Mesodermal cell (in vitro differentiated cells): ENCODE results near the gene PLXDC1.

Source experiments
- H3K27ac ChIP-seq: 2 replicates; pipeline ENCODE4 v1.7.0; 2013; ENCODE audit warnings: mild to moderate bottlenecking, low read depth, low read length, moderate library complexity; ENCODE audit not compliant: severe bottlenecking
- H3K36me3 ChIP-seq: 2 replicates; pipeline ENCODE4 v1.7.1; 2013; ENCODE audit warnings: mild to moderate bottlenecking, low read length, moderate library complexity; ENCODE audit not compliant: control insufficient read depth, insufficient read depth
- H3K4me1 ChIP-seq: one replicate; pipeline ENCODE4 v1.7.1; 2013; ENCODE audit warnings: mild to moderate bottlenecking, low read length; ENCODE audit not compliant: insufficient read depth, control insufficient read depth, poor library complexity, severe bottlenecking
- H3K4me3 ChIP-seq: 2 replicates; pipeline ENCODE4 v1.7.0; 2013; ENCODE audit warnings: low read length, control low read depth, mild to moderate bottlenecking; ENCODE audit not compliant: insufficient read depth, poor library complexity, severe bottlenecking; ENCODE audit errors: extremely low read depth
- H3K9me3 ChIP-seq: 2 replicates; pipeline ENCODE4 v1.7.1; 2013; ENCODE audit warnings: mild to moderate bottlenecking, low read length, moderate library complexity; ENCODE audit not compliant: control insufficient read depth
- WGBS, 2 experiments: methylation state at CpG; one replicate each; pipeline ENCODE4 v1.1.5; 2013; ENCODE audit warnings: missing lambda C conversion rate in 2 of 2; ENCODE audit not compliant: insufficient coverage in 2 of 2; 5-methylcytosine and 5-hydroxymethylcytosine counted together

Gene PLXDC1

DNA sequence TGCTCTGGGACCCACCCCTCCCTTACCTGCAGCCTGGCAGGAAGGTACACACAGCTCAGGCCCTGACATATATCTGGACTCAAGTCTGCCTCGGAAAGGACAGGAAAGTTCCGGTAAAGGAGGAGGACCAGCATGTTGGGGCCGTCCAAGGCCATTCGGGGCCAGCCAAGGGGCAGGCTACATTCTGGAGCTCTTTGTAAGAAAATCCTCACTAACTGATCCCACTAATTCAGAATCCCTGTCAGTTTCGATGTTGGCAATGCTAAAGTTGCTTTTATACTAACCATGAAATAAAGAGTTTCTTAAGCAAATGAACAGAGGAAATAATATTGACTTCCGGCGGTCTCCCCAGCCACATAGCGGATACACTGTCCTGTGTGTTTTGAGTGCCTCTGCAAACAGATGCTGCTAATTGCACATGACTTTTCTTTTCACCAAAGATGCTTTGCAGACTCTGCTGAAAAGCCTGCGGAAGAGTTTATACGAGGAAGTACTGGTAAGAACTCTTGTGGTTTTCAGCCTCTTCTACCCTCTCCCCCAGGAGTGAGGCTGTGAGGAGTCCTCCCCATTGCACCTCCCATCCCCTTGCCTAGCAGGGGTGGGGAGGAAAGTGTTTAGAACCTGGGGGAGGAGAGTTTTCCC is 54.8 kb downstream of the PLXDC1 start:
- H3K4me3 ChIP-seq, result no peak overlapping the region
- no peaks in the 10 kb centered on the region for H3K9me3 ChIP-seq
- WGBS, 2 experiments, result 90 to 93% methylated on average over 6 to 9 of the region's 10 CpGs
- no peaks in the 10 kb centered on the region for H3K36me3 ChIP-seq
- peaks cover 7% of the 10 kb centered on the region for H3K4me1 ChIP-seq
- H3K27ac ChIP-seq, result no peak overlapping the region

DNA sequence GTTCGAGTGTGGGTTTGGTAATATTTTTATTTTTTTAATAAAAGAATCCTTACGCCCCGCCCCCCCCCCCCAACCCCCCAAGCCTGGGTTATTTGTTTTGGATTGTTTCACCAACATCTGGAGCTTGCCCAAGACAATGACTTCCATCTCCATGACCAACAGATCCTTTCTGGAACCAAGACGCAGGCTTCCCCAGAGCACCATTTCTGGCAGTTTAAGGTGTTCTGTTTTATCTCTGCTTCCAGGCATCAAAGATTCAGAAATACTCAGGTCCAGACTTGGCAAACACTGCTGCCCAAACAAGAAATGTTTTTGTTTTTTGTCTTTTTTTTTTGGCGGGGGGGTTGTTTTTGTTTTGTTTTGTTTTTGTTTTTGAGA is 56.1 kb downstream of the PLXDC1 start:
- peaks cover 7% of the 10 kb centered on the region for H3K4me1 ChIP-seq
- 100% methylated on average over 1 of the region's 5 CpGs; no CpG with 5 or more reads in 1 of the 2 experiments for WGBS, 2 experiments
- no peak overlapping the region for H3K4me3 ChIP-seq
- no peaks in the 10 kb centered on the region for H3K9me3 ChIP-seq
- no peaks in the 10 kb centered on the region for H3K36me3 ChIP-seq
- H3K27ac ChIP-seq, result no peak overlapping the region

DNA sequence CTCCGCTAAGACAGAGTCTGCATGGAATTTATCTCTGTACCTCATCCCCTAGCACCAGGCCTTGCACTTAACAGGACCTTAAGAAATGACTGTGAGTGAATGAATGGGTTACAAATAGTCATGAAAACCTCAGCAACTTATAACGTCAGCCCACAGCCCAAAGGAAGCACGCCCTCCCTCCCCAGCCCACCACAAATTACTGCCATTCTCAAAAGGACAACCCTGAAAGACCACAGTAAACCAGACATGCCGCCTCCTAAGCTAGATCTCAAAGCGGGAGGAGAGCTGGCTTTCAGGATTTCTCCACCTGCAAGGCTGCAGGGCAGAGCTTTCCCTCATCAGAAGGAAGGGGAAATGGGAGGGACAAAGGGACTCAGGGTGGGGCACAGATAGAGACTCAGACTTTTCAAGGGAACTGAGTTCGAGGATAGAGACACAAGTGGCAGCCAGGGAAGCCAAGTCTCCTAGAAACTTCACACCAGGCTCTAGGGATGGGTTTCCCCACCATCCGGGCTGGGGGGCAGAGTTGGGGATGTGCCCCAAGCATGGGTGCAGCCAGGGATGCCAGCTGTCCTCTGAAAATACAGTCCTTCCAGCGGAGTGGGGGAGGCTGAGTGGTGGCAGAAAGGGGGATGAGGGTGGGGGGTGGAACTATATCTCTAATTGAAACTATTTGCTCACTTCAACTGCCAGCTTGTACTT is 56.7 kb downstream of the PLXDC1 start:
- Histone ChIP-seq H3K27ac (no peak overlapping the region), H3K4me1 (peaks cover 7% of the 10 kb centered on the region), H3K4me3 (no peak overlapping the region), H3K9me3 (no peaks in the 10 kb centered on the region), H3K36me3 (no peaks in the 10 kb centered on the region)
- WGBS, 2 experiments, result 92 to 100% methylated on average over 3 to 5 of the region's 8 CpGs

DNA sequence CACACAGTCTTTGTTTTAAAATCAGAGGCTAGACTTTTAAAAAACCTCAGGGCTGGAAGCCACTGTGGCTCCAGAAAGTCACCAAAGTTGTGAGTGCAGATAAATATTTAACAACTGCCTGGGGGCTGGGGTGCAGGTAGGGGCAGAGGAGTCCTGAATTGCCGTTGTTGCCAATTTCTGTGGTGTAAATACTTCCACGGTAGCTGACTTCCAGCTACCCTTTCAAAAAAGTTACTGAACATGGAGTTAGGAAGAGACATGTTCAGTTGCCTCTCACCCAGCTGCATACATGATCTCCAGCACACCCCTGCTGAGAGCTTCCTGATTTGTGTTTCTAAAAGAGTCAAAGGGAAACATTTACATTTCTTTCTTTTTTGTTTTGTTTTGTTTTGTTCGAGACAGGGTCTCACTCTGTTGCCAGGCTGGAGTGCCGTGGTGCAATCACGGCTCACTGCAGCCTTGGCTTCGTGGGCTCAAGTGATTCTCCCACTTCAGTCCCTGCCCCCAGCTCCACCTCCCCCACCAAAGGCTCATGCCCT is 58.7 kb downstream of the PLXDC1 start:
- WGBS, 2 experiments, result 68 to 79% methylated on average over 5 to 6 of the region's 6 CpGs
- no peak overlapping the region for H3K4me3 ChIP-seq
- no peaks in the 10 kb centered on the region for H3K9me3 ChIP-seq
- no peak overlapping the region for H3K27ac ChIP-seq
- H3K36me3 ChIP-seq, result no peaks in the 10 kb centered on the region
- peaks cover 7% of the 10 kb centered on the region for H3K4me1 ChIP-seq

DNA sequence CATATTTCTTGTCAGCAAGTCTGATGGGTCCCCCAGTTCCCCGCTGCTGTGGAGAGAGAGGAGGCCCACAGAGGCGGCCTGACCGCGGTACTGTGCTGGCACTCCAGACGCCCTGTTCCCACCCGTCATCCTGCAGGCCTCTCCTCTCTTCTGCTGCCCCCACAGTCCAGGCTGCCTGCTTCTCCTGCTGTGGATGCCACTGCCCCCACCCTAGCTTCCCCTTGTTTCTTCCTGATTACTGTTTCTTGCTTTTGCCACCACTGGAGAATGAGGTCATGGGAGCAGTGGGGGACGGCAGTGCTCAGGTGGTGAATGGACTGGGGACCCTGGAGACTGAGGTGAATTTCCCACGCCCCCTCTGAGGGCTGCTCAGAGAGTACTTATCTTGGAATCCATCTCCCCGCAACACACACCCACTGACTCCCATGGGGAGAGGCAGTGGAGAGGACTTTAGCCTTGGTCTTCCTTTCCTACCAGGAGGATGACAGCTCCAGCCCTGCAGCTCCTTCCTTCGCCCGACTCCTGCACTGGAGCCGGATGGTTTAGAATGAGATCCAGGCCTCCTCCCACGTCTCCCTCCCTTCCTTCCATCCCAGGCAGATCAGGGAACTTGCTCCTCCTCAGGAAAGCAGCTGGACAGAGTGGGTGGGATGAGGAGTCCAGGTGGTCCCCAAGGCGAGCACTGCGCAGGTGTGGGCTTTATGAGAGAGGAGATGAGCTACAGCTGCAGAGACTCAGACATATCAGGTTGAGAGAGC is 60.4 kb downstream of the PLXDC1 start:
- Histone ChIP-seq H3K4me3 (no peak overlapping the region), H3K36me3 (no peaks in the 10 kb centered on the region), H3K9me3 (no peaks in the 10 kb centered on the region), H3K4me1 (no peaks in the 10 kb centered on the region), H3K27ac (no peak overlapping the region)
- WGBS, 2 experiments, result 94 to 96% methylated on average over 8 to 9 of the region's 15 CpGs

GRCh38 chr17:39090400-39090799 is 61.0 kb downstream of the PLXDC1 start:
- no peaks in the 10 kb centered on the region for H3K9me3 ChIP-seq
- H3K27ac ChIP-seq, result no peak overlapping the region
- H3K36me3 ChIP-seq, result no peaks in the 10 kb centered on the region
- WGBS, 2 experiments, result 81 to 91% methylated on average over 8 of the region's 9 CpGs
- H3K4me1 ChIP-seq, result no peaks in the 10 kb centered on the region
- no peak overlapping the region for H3K4me3 ChIP-seq

GRCh38 chr17:39084558-39084957 is 66.9 kb downstream of the PLXDC1 start:
- Histone ChIP-seq H3K4me3 (no peak overlapping the region), H3K4me1 (no peaks in the 10 kb centered on the region), H3K27ac (no peak overlapping the region), H3K36me3 (no peaks in the 10 kb centered on the region), H3K9me3 (no peaks in the 10 kb centered on the region)
- WGBS, 2 experiments, result 90 to 96% methylated on average over 10 to 11 of the region's 11 CpGs

DNA sequence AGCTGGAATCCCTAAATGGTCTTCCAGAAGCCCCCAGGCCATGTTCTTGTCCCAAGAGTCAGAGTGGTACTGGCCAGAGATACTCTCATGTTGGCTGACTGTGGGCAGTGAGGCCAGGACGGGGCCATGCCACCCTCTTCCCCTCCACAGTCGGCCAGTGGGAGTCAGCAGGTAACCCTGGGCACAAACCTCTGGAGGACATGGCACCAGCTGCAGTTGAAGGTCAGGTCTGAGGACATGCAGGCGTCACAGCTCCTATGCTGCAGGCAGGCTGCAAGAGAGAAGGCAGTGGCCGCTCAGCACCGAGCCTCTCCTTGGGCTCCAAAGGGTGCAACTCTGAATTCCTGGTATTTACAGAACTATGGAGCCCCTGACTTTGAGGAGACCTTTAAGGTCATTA is 68.2 kb downstream of the PLXDC1 start:
- Histone ChIP-seq H3K4me3 (no peak overlapping the region), H3K4me1 (no peaks in the 10 kb centered on the region)
- 87 to 89% methylated on average over 4 to 5 of the region's 5 CpGs for WGBS, 2 experiments

GRCh38 chr17:39082482-39082881 is 69.0 kb downstream of the PLXDC1 start:
- 100% methylated on average over 1 of the region's 1 CpG; no CpG with 5 or more reads in 1 of the 2 experiments for WGBS, 2 experiments
- no peak overlapping the region for H3K4me3 ChIP-seq
- H3K4me1 ChIP-seq, result no peaks in the 10 kb centered on the region
- no peaks in the 10 kb centered on the region for H3K9me3 ChIP-seq
- no peaks in the 10 kb centered on the region for H3K36me3 ChIP-seq
- no peak overlapping the region for H3K27ac ChIP-seq

More for the DNA sequence above, 68.2 kb downstream of the PLXDC1 start:
- H3K27ac ChIP-seq, result no peak overlapping the region
- no peaks in the 10 kb centered on the region for H3K9me3 ChIP-seq
- no peaks in the 10 kb centered on the region for H3K36me3 ChIP-seq

DNA sequence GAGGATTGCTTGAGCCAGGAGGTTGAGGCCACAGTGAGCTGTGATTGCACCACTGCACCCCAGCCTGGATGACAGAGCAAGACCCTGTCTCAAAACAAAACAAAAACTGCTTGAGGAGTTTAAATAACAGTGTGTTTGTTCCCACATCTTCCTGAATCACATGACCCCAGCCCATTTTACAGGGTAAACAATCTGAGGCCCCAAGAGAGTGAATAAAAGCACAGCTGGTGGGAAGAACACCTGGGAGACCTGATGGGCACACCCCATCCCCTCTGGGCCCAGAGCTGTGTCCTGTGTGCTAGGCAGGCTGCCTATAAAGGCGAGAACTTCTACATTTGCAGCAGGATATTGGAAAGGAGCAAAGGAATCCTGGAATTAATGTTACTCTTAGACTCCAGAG is 69.6 kb downstream of the PLXDC1 start:
- Histone ChIP-seq H3K9me3 (no peaks in the 10 kb centered on the region), H3K4me1 (no peaks in the 10 kb centered on the region), H3K27ac (no peak overlapping the region), H3K4me3 (no peak overlapping the region), H3K36me3 (no peaks in the 10 kb centered on the region)
- 100% methylated on average over 1 of the region's 1 CpG; no CpG with 5 or more reads in 1 of the 2 experiments for WGBS, 2 experiments
